LNCAP (cell line): ENCODE data around the gene NFKB1.

Experiments
- CTCF ChIP-seq: fragments of 450-650 bp; IDR thresholded peaks from 2 replicates; pipeline ENCODE4 v1.5.1; 2017; ENCODE audit warnings: mild to moderate bottlenecking

NFKB1 gene

GRCh38 chr4:102572452-102572851 is 71.3 kb downstream of the NFKB1 start:
- no peak for TF ChIP-seq CTCF

DNA sequence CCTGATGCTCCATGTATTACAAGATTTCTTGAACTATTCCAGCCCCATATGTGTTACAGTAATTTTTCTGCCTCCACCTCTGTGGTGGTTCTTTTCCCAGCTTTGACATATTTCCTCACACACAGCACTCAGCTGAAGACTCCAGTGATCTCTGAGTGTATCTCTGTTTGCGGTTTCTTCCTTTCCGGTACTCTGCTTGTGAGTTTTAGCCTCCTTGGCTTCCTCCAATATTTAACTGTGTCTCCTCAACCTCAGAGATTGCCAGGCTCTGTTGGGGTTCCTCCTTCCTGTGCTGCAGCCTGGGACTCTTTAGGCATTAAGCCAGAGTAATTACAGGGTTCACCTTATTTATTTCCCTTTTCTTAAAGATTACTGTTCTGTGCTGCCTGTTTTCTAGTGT is 73.2 kb downstream of the NFKB1 start:
- TF ChIP-seq CTCF: no peak

DNA sequence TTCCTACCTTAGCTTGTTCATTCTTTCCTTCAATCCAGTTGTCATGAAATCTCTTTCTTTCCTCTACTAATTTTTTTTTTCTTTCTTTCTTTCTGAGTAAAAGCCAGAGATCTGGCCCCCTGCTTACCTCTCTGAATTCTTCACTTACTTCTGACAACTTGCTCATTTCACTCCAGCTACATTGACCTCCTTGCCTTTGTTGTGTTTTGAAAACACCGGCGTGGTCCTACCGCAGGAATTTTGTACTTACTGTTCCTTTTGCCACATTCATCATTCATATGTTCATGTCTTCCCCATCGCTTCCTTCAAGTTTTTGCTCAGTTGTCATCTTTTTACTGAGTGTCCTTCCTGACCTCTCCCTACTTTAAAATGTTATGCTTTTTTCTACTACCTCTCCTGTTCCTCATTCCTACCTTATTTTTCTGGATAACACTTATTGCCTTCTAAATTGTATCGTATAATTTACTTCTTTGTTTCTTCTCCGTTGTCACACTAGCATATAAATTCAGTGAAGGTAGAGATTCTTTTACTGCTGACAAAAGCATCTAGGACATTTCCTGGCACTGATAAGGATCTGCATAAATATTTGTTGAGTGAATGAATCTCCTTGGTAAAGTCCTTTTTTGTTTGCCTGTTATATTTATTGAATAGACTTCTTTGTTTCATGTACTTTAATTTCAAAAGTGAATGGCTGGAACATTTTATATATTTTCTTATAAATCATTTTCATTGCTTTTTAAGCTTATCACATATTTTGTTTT is 74.4 kb downstream of the NFKB1 start:
- TF ChIP-seq CTCF: no peak

DNA sequence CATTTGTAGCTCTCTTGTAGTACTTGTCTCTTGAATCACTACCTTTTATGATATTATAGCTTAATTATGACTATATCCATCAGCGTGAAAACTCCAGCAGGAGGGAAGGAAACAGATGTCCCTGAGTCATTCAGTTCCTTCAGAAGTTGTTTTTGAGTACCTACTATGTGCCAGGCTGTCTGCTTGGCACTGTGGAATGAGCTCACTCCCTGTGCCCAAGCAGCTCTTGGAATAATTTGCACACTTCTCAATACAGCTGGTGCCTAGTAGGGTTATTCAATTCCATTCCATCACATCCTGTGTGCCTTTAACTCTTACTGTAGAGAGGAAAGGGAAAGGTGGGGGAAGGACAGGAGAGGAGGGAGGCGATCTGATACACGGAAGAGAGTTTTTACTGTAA is 77.1 kb downstream of the NFKB1 start:
- no peak for TF ChIP-seq CTCF

- TF ChIP-seq CTCF: no peak
Observed at GRCh38 chr4:102578819-102579218, 77.7 kb downstream of the NFKB1 start.

- no peak for TF ChIP-seq CTCF
Observed at GRCh38 chr4:102579794-102580462, 78.8 kb downstream of the NFKB1 start.

DNA sequence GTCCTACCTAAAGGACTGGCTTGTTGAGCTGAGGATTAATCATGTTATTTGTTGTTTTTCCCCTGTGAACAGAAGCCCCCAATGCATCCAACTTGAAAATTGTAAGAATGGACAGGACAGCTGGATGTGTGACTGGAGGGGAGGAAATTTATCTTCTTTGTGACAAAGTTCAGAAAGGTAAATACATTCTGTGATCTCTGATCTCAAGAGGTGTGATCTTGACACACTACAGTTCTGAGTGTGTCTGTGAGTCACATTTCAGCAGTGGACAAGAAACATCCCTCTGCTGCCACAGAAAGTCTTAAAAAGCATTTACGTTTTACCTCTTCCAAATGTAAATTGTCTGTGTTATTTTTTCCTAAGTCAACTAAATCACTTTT is 79.3 kb downstream of the NFKB1 start:
- no peak for TF ChIP-seq CTCF
